ENCODE measurements around the gene KDM8.

- TF ChIP-seq CTCF (conservative IDR thresholded peaks at IDR 0.05; ENCODE audit: low read depth, low read length), result no peak
- no peak for TF ChIP-seq EZH2 (IDR thresholded peaks at IDR 0.05; ENCODE audit: low read length, unreplicated experiment)
- TF ChIP-seq EZH2phosphoT487 (IDR thresholded peaks at IDR 0.05; ENCODE audit: borderline replicate concordance, low read length), result no peak
Measured at GRCh38 chr16:27243725-27244362, 40.5 kb downstream of the KDM8 start.
